GM12878 (cell line): Measurements from ENCODE around the gene NSMCE1.

Experiments used
- CBFB ChIP-seq: IDR thresholded peaks from 2 replicates; pipeline ENCODE4 v1.6.1; 2016; ENCODE audit warnings: antibody characterized with exemption, low read depth
- CHD2 ChIP-seq: IDR thresholded peaks from 2 replicates; pipeline ENCODE4 v1.6.1; 2011; ENCODE audit warnings: low read depth, low read length, improper control_type of control experiment, borderline replicate concordance
- EP300 ChIP-seq, 2 experiments: fragments of 150-350 bp in 1 of 2; IDR thresholded peaks; 2 replicates each; pipeline ENCODE4 v1.6.1; 2011 to 2012; ENCODE audit warnings: low read depth in 2 of 2, low read length in 2 of 2, borderline replicate concordance in 1 of 2, improper control_type of control experiment in 1 of 2, inconsistent platforms in 1 of 2; ENCODE audit not compliant: control insufficient read depth in 1 of 2
- MXI1 ChIP-seq: fragments of 150-350 bp; IDR thresholded peaks from 2 replicates; pipeline ENCODE4 v1.6.1; 2011; ENCODE audit warnings: low read depth, mild to moderate bottlenecking, inconsistent platforms, low read length, improper control_type of control experiment
- NFIC ChIP-seq: IDR thresholded peaks from 2 replicates; pipeline ENCODE4 v1.6.1; 2012; ENCODE audit warnings: low read depth, mild to moderate bottlenecking, inconsistent platforms, low read length, moderate library complexity
- POLR2A ChIP-seq: IDR thresholded peaks from 2 replicates; pipeline ENCODE4 v1.6.1; 2011; ENCODE audit warnings: low read depth, mild to moderate bottlenecking, low read length
- REST ChIP-seq: IDR thresholded peaks from 2 replicates; pipeline ENCODE4 v1.6.1; 2012; ENCODE audit warnings: mild to moderate bottlenecking, low read depth, low read length
- SIN3A ChIP-seq: IDR thresholded peaks from 2 replicates; pipeline ENCODE4 v1.6.1; 2012; ENCODE audit warnings: low read depth, low read length, improper control_type of control experiment
- TCF3 ChIP-seq: IDR thresholded peaks from 2 replicates; pipeline ENCODE4 v1.6.1; 2012; ENCODE audit warnings: low read depth, mild to moderate bottlenecking, low read length, borderline replicate concordance; ENCODE audit not compliant: insufficient read depth
- USF2 ChIP-seq: IDR thresholded peaks from 2 replicates; pipeline ENCODE4 v1.6.1; 2011; ENCODE audit warnings: low read depth, low read length, improper control_type of control experiment, borderline replicate concordance
- ZBTB33 ChIP-seq: fragments of 450-650 bp; IDR thresholded peaks from 2 replicates; pipeline ENCODE4 v1.6.1; 2017; ENCODE audit warnings: mild to moderate bottlenecking
- ZNF687 ChIP-seq: fragments of 450-650 bp; IDR thresholded peaks from 2 replicates; pipeline ENCODE4 v1.6.1; 2017; ENCODE audit warnings: mild to moderate bottlenecking, moderate library complexity
- TF ChIP-seq, protein P1 (sequence below), 3 experiments: IDR thresholded peaks in 2 of 3; conservative IDR thresholded peaks in 1 of 3; 2 replicates each; pipeline ENCODE4 v1.5.1; 2011; ENCODE audit warnings: low read depth in 3 of 3, low read length in 3 of 3, mild to moderate bottlenecking in 3 of 3, control low read depth in 2 of 3, moderate library complexity in 2 of 3, inconsistent platforms in 1 of 3, mixed read lengths in 1 of 3; ENCODE audit not compliant: control insufficient read depth in 2 of 3, insufficient read depth in 1 of 3; ENCODE audit errors: extremely low read depth in 1 of 3

GRCh38 chr16:27199235-27199586, 69.4 kb downstream of the NSMCE1 start:
- TF ChIP-seq TCF3 (no peak), POLR2A (no peak), REST (no peak), EP300 (IDR thresholded peaks at IDR 0.05; ENCODE audit: borderline replicate concordance in 1 of 2, control insufficient read depth in 1 of 2, low read depth in 2 of 2, low read length in 2 of 2) (no peak), ZNF687 (no peak), ZBTB33 (no peak), MXI1 (no peak), SIN3A (no peak), NFIC (no peak), USF2 (no peak), CHD2 (no peak), CBFB (no peak; the same call in 1 of the 2 replicates)
- TF ChIP-seq, protein P1, sequence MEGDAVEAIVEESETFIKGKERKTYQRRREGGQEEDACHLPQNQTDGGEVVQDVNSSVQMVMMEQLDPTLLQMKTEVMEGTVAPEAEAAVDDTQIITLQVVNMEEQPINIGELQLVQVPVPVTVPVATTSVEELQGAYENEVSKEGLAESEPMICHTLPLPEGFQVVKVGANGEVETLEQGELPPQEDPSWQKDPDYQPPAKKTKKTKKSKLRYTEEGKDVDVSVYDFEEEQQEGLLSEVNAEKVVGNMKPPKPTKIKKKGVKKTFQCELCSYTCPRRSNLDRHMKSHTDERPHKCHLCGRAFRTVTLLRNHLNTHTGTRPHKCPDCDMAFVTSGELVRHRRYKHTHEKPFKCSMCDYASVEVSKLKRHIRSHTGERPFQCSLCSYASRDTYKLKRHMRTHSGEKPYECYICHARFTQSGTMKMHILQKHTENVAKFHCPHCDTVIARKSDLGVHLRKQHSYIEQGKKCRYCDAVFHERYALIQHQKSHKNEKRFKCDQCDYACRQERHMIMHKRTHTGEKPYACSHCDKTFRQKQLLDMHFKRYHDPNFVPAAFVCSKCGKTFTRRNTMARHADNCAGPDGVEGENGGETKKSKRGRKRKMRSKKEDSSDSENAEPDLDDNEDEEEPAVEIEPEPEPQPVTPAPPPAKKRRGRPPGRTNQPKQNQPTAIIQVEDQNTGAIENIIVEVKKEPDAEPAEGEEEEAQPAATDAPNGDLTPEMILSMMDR (IDR thresholded peaks at IDR 0.05 in 2 of 3, conservative IDR thresholded peaks at IDR 0.05 in 1 of 3; ENCODE audit: control insufficient read depth in 2 of 3, extremely low read depth in 1 of 3, insufficient read depth in 1 of 3, low read depth in 3 of 3, low read length in 3 of 3): no peak
